ENCODE results near the gene NFATC2.

Gene NFATC2

GRCh38 chr20:51365670-51366069 is 176.8 kb downstream of the NFATC2 start:
- TF ChIP-seq CTCF (IDR thresholded peaks at IDR 0.05; ENCODE audit: low read depth, low read length), result no peak
- Histone ChIP-seq H3K27ac (no peak overlapping the region), H3K9me3 (ENCODE audit: severe bottlenecking) (peaks cover 8% of the 10 kb centered on the region), H3K27me3 (ENCODE audit: insufficient read depth, low read depth, severe bottlenecking) (peaks cover 84% of the 10 kb centered on the region), H3K36me3 (no peaks in the 10 kb centered on the region), H3K4me3 (ENCODE audit: low read depth, low read length) (no peak overlapping the region)
- no peak for DNase-seq

DNA sequence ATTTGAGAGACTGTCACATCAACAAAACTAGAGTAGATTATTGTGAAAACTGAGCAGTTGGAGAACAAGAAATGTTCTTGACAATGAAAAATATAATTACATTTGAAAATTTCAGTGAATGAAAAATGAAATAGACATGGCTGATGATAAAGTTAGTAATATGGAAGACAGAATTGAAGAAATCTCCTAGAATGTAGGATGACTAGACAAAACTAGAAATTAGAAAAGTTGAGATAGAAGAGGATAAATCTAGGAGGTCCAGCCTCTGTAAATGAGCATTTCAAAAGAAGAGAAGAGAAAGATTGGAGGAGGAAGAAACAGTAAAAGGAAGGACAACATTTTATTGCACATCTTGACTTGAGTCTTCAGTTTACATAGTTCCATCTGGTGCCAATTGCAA is 178.7 kb downstream of the NFATC2 start:
- H3K9me3 ChIP-seq (ENCODE audit: severe bottlenecking), result peaks cover 8% of the 10 kb centered on the region
- H3K4me3 ChIP-seq (ENCODE audit: low read depth, low read length), result no peak overlapping the region
- no peak for TF ChIP-seq CTCF (IDR thresholded peaks at IDR 0.05; ENCODE audit: low read depth, low read length)
- no peak for DNase-seq
- no peaks in the 10 kb centered on the region for H3K36me3 ChIP-seq
- H3K27me3 ChIP-seq (ENCODE audit: insufficient read depth, low read depth, severe bottlenecking), result peaks cover 83% of the 10 kb centered on the region
- no peak overlapping the region for H3K27ac ChIP-seq

DNA sequence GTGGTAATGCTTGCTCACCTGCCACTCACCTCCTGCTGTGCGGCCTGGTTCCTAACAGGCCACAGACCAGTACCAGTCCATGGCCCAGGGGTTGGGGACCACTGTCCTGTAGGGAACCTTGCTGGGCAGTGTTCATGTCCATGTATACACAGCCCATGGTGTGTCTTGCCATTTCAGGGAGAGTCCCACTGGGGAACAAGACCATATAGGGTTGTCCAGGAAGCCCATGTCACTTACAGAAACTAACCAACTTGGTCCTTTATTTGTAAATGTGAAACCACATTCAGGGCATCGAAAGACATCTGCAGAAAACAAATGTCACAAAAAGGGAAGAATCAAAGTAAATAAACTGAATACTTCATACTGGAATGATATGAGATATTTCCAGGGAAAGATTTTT is 179.1 kb downstream of the NFATC2 start:
- Histone ChIP-seq H3K36me3 (no peaks in the 10 kb centered on the region), H3K27ac (no peak overlapping the region), H3K9me3 (ENCODE audit: severe bottlenecking) (peaks cover 8% of the 10 kb centered on the region), H3K4me3 (ENCODE audit: low read depth, low read length) (no peak overlapping the region), H3K27me3 (ENCODE audit: insufficient read depth, low read depth, severe bottlenecking) (peaks cover 82% of the 10 kb centered on the region)
- no peak for DNase-seq
- TF ChIP-seq CTCF (IDR thresholded peaks at IDR 0.05; ENCODE audit: low read depth, low read length), result no peak

DNA sequence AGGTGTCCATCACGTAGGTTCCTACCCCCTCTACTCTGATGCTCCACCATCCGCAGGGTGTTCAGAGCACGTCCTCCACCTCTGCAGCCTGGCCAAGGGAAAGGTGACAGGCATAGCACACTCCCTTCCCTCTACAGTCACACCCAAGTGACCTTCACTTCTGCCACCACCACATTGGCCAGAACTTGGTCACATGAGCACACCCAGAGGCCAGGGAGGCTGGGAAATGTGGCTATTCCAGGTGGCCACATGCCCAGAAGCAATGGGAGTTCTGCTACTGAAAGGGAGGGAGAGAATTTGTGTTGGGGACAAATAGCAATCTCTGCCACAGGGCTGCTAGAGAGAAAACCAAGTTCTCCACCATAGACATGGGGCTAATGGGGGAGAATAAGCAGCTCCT is 180.3 kb downstream of the NFATC2 start:
- no peak overlapping the region for H3K27ac ChIP-seq
- peaks cover 75% of the 10 kb centered on the region for H3K27me3 ChIP-seq (ENCODE audit: insufficient read depth, low read depth, severe bottlenecking)
- H3K4me3 ChIP-seq (ENCODE audit: low read depth, low read length), result no peak overlapping the region
- no peaks in the 10 kb centered on the region for H3K36me3 ChIP-seq
- TF ChIP-seq CTCF (IDR thresholded peaks at IDR 0.05; ENCODE audit: low read depth, low read length), result no peak
- H3K9me3 ChIP-seq (ENCODE audit: severe bottlenecking), result peaks cover 8% of the 10 kb centered on the region
- no peak for DNase-seq

DNA sequence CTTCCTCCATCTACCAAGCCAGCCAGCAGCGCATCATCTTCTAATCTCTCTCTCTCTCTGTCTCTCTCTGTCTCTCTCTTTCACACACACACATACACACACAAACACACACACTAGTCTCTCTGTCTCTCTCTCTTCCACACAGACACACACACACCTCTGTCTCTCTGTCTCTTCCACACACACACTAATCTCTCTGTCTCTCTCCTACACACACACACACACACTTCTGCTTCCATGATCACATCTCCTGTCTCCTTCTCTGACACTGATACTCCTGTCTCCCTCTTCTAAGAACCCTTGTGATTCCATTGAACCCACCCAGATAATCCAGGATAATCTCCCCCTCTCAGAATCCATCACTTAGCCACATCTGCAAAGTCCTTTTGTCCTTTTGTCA is 181.3 kb downstream of the NFATC2 start:
- peaks cover 8% of the 10 kb centered on the region for H3K9me3 ChIP-seq (ENCODE audit: severe bottlenecking)
- H3K36me3 ChIP-seq, result no peaks in the 10 kb centered on the region
- TF ChIP-seq CTCF (IDR thresholded peaks at IDR 0.05; ENCODE audit: low read depth, low read length), result no peak
- no peak for DNase-seq
- no peak overlapping the region for H3K4me3 ChIP-seq (ENCODE audit: low read depth, low read length)
- no peak overlapping the region for H3K27ac ChIP-seq
- H3K27me3 ChIP-seq (ENCODE audit: insufficient read depth, low read depth, severe bottlenecking), result peaks cover 73% of the 10 kb centered on the region

DNA sequence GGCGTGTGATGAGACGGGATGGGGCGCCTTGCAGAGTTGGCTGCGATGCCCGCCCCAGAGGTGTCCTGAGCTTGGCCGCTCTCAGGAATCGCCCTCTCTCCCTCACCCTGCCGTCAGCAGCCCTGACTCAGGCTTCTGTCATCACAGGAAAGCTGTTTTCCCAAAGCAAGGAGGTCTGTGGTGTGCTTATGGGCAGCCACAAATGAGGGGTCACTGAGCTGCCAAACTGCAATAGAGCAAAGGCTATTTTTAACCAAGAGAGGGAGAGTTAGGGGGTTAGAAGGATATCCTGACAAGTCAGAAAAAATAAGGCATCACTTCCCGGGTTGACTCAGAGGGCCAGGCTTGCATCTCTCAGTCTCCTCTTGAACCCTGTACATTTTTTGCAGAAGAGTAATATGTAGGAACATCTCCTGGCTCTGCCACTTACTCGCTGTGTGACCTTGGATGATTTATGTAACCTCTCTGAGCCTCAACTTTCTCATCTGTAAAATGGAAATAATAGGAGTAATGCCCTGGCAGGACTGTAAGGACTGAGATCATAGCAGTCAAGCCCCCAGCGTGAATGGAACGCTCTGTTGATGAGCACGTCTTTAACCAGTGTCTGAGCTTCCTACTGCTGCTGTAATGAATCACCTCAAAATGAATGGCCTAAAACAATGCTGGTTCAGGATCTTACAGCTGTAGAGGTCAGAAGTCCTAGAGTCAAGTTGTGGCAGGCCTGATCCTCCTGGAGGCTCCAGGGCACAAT is 181.9 kb downstream of the NFATC2 start:
- no peaks in the 10 kb centered on the region for H3K36me3 ChIP-seq
- no peak for DNase-seq
- no peak overlapping the region for H3K27ac ChIP-seq
- peaks cover 72% of the 10 kb centered on the region for H3K27me3 ChIP-seq (ENCODE audit: insufficient read depth, low read depth, severe bottlenecking)
- no peak overlapping the region for H3K4me3 ChIP-seq (ENCODE audit: low read depth, low read length)
- no peak for TF ChIP-seq CTCF (IDR thresholded peaks at IDR 0.05; ENCODE audit: low read depth, low read length)
- peaks cover 8% of the 10 kb centered on the region for H3K9me3 ChIP-seq (ENCODE audit: severe bottlenecking)
